Measurements from ENCODE around the gene SLC25A11.

Gene SLC25A11

GRCh38 chr17:4895657-4896331 is 44.1 kb downstream of the SLC25A11 start:
- no peak for DNase-seq (ENCODE audit: low read depth, low spot score)

DNA sequence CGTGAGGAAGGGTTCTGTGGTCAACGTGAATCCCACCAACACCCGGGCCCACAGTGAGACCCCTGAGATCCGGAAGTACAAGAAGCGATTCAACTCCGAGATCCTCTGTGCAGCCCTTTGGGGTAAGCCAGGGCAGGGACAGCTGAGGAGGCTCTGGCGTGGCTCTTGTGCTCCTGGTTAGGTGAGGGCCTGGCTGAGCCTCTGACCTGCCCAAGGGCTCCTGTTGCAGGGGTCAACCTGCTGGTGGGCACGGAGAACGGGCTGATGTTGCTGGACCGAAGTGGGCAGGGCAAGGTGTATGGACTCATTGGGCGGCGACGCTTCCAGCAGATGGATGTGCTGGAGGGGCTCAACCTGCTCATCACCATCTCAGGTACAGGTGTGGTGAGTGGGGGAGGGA is 44.7 kb downstream of the SLC25A11 start:
- no peak for DNase-seq (ENCODE audit: low read depth, low spot score)

DNA sequence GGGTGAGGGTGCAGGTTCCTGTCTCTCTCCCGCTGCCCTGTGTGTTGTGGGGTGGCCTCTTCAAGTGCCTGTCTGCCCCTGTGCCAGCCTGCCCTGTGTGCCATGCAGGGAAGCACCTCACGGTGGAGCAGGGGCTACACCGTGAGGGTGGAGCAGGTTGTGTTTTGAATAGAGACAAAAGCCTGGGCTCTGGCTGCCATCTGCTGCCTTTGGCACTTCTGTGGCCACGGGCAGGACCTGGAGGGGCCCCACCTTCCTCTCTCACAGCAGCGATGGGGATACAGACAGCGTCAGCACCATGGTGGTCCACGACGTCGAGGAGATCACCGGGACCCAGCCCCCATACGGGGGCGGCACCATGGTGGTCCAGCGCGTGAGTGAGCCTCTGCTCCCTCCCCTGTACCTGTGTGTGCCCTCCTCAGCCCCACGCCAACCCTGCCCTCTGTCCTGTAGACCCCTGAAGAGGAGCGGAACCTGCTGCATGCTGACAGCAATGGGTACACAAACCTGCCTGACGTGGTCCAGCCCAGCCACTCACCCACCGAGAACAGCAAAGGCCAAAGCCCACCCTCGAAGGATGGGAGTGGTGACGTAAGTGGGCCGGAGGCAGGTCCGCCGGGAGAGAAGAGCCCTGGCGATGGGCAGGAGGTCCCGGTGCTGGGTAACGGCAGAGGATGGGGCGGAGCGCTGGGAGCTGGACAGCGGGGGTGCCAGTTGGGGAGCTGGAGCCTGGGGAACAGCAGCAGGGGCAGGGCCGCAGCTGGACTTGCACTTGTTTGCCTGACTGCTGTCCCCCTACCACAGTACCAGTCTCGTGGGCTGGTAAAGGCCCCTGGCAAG is 45.9 kb downstream of the SLC25A11 start:
- DNase-seq (ENCODE audit: low read depth, low spot score), result no peak

DNA sequence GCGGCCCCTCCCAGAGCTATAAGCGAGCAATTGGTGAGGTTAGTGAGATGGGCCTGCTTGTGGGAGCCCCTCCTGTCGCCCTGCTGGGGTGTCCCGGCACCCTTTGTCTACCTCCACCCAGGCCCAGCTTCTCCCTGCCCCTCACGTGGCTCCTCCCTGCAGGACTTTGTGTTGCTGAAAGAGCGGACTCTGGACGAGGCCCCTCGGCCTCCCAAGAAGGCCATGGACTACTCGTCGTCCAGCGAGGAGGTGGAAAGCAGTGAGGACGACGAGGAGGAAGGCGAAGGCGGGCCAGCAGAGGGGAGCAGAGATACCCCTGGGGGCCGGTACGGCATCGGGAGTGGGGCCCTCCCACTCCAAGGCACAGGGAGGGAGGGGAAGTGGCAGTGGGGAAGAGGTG is 46.6 kb downstream of the SLC25A11 start:
- DNase-seq (ENCODE audit: low read depth, low spot score), result no peak

DNA sequence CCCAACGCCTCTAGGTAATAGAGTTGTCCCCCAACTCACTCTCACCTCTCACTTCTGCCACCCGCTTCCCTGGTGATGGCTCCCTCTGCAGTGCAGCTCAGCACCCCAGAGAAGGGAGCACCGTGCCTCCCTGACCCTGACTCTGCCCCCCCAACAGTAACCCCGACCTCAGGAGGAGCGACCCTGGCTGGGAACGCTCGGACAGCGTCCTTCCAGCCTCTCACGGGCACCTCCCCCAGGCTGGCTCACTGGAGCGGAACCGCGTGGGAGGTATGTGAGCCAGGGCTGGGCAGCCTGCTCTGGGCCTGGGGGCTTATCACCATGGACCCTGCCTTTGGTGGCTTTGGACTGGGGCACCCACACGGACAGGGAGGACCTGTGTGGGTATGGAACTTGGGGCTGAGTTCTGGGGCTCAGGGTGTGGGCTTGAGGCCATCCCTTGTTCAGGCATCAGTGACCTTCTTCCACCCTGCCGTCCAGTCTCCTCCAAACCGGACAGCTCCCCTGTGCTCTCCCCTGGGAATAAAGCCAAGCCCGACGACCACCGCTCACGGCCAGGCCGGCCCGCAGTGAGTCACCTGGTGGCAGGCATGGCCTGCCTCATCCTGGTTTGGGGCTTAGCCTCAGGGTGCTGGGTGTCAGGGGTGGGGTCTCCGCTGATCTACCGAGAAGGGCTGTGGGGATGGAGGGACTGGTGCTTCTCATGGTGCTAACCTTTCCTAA is 47.2 kb downstream of the SLC25A11 start:
- no peak for DNase-seq (ENCODE audit: low read depth, low spot score)

GRCh38 chr17:4891411-4892410 is 48.1 kb downstream of the SLC25A11 start:
- no peak for DNase-seq (ENCODE audit: low read depth, low spot score)

DNA sequence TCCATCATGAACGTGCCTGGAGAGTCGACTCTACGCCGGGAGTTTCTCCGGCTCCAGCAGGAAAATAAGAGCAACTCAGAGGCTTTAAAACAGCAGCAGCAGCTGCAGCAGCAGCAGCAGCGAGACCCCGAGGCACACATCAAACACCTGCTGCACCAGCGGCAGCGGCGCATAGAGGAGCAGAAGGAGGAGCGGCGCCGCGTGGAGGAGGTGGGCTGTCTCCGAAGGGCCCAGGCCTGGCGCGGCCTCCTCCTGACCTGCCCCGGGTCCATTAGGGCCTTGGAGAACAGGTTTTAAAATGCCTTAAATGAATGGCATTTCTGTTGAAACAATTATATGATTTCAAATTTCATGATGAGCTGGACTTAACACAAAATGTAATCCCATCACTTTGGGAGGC is 52.3 kb downstream of the SLC25A11 start:
- DNase-seq (ENCODE audit: low read depth, low spot score), result no peak

Measured in astrocyte of the hippocampus (primary cell).